Stimulated activated CD8-positive, alpha-beta memory T cell treated with anti-CD3 and anti-CD28 coated beads, Interleukin-2, amount 100 ng/mL, for 48 hours (primary cell): ENCODE data around the gene RIMBP3B.
"Not testable (repeated sequence)": the region's sequence is repeated elsewhere in the genome, so short reads cannot be mapped to it uniquely, and the experiment has no call there.

Source experiments
- DNase-seq, 2 donors: peaks; one replicate each; pipeline ENCODE4 v3.0.0-alpha.2; 2020; ENCODE audit warnings: low read depth in 2 of 2

The RIMBP3B gene

GRCh38 chr22:21383701-21384467 is at the start of gene RIMBP3B:
RIMBP3B (plus strand) TSS chr22:21383751; CDS start chr22:21383859, 108 bp downstream.
- DNase-seq, result not testable (repeated sequence)

GRCh38 chr22:21357527-21357926 is 26.0 kb upstream of the RIMBP3B start:
- DNase-seq, result not testable (repeated sequence)

GRCh38 chr22:21360525-21360924 is 23.0 kb upstream of the RIMBP3B start:
- not testable (repeated sequence) for DNase-seq

- not testable (repeated sequence) for DNase-seq
These were observed 21.1 kb upstream of the RIMBP3B start for GRCh38 chr22:21362473-21362872.

GRCh38 chr22:21363061-21363460 is 20.5 kb upstream of the RIMBP3B start:
- not testable (repeated sequence) for DNase-seq

- not testable (repeated sequence) for DNase-seq
These were observed 19.7 kb upstream of the RIMBP3B start for GRCh38 chr22:21363803-21364202.

- not testable (repeated sequence) for DNase-seq
These were observed 19.2 kb upstream of the RIMBP3B start for GRCh38 chr22:21364362-21364761.

GRCh38 chr22:21365337-21365736 is 18.2 kb upstream of the RIMBP3B start:
- not testable (repeated sequence) for DNase-seq

GRCh38 chr22:21368603-21369310 is 14.8 kb upstream of the RIMBP3B start:
- DNase-seq, result not testable (repeated sequence)

GRCh38 chr22:21375880-21376279 is 7.7 kb upstream of the RIMBP3B start:
- not testable (repeated sequence) for DNase-seq

GRCh38 chr22:21384468-21385357 is 1.2 kb downstream of the RIMBP3B start:
- not testable (repeated sequence) for DNase-seq

- DNase-seq, result not testable (repeated sequence)
These were observed 5.9 kb downstream of the RIMBP3B start for GRCh38 chr22:21389480-21389879.

GRCh38 chr22:21390013-21390412 is 6.5 kb downstream of the RIMBP3B start:
- DNase-seq, result not testable (repeated sequence)

- DNase-seq, result not testable (repeated sequence)
These were observed 11.1 kb downstream of the RIMBP3B start for GRCh38 chr22:21394613-21395012.

- not testable (repeated sequence) for DNase-seq
These were observed 17.8 kb downstream of the RIMBP3B start for GRCh38 chr22:21401197-21401969.

- DNase-seq, result not testable (repeated sequence)
These were observed 19.3 kb downstream of the RIMBP3B start for GRCh38 chr22:21402763-21403314.

- DNase-seq, result not testable (repeated sequence)
These were observed 23.6 kb downstream of the RIMBP3B start for GRCh38 chr22:21407139-21407538.

- DNase-seq, result not testable (repeated sequence)
These were observed 24.2 kb downstream of the RIMBP3B start for GRCh38 chr22:21407792-21408191.

GRCh38 chr22:21416375-21416774 is 32.8 kb downstream of the RIMBP3B start:
- not testable (repeated sequence) for DNase-seq

GRCh38 chr22:21417227-21417746 is 33.7 kb downstream of the RIMBP3B start, which contains the start of gene HIC2:
HIC2 (plus strand) TSS chr22:21417371; CDS start chr22:21442832, 25,461 bp downstream.
- not testable (repeated sequence) for DNase-seq
